Subcutaneous abdominal adipose tissue (tissue), 5 donors: Measurements from ENCODE around the gene SLC8B1.

ENCODE experiments used
- H3K27ac ChIP-seq: one replicate; pipeline ENCODE4 v1.7.0; 2013; ENCODE audit warnings: low read depth, mild to moderate bottlenecking, inconsistent platforms, low read length, moderate library complexity
- H3K27me3 ChIP-seq, 5 donors: one replicate each; pipeline ENCODE4 v1.7.0; 2013; ENCODE audit warnings: low read length in 5 of 5, inconsistent platforms in 1 of 5; ENCODE audit not compliant: control insufficient read depth in 5 of 5, insufficient read depth in 4 of 5
- H3K36me3 ChIP-seq, 5 donors: one replicate each; pipeline ENCODE4 v1.7.0; 2013; ENCODE audit warnings: low read length in 5 of 5; ENCODE audit not compliant: control insufficient read depth in 5 of 5, insufficient read depth in 5 of 5
- H3K4me1 ChIP-seq, 5 donors: one replicate each; pipeline ENCODE4 v1.7.0; 2013; ENCODE audit warnings: low read length in 5 of 5, mild to moderate bottlenecking in 3 of 5, moderate library complexity in 1 of 5; ENCODE audit not compliant: control insufficient read depth in 5 of 5, insufficient read depth in 5 of 5
- H3K4me3 ChIP-seq, 5 donors: one replicate each; pipeline ENCODE4 v1.7.0; 2013; ENCODE audit warnings: low read length in 5 of 5, low read depth in 1 of 5
- H3K9ac ChIP-seq, 5 donors: one replicate each; pipeline ENCODE4 v1.7.0; 2013; ENCODE audit warnings: low read length in 5 of 5, mild to moderate bottlenecking in 4 of 5, moderate library complexity in 3 of 5
- H3K9me3 ChIP-seq, 5 donors: one replicate each; pipeline ENCODE4 v1.7.0; 2013; ENCODE audit warnings: low read length in 5 of 5; ENCODE audit not compliant: control insufficient read depth in 5 of 5
- donor health status: healthy.
- donor health status: healthy.
- donor health status: healthy.
- donor health status: healthy.
- donor health status: healthy.

The SLC8B1 gene

GRCh38 chr12:113370923-113371682 is 36.2 kb upstream of the SLC8B1 start:
- peaks cover 3 to 66% (median 44%) of the 10 kb centered on the region in 5 donors for H3K36me3 ChIP-seq
- H3K4me1 ChIP-seq = peaks cover 0 to 16% (median 0%) of the 10 kb centered on the region in 5 donors
- H3K9ac ChIP-seq = no peak overlapping the region
- H3K27me3 ChIP-seq = no peaks in the 10 kb centered on the region
- H3K27ac ChIP-seq = no peak overlapping the region
- H3K4me3 ChIP-seq = no peak overlapping the region
- H3K9me3 ChIP-seq = no peaks in the 10 kb centered on the region

GRCh38 chr12:113369391-113369985 is 34.6 kb upstream of the SLC8B1 start:
- H3K9ac ChIP-seq = no peak overlapping the region
- H3K27ac ChIP-seq = no peak overlapping the region
- no peaks in the 10 kb centered on the region for H3K27me3 ChIP-seq
- H3K4me3 ChIP-seq = no peak overlapping the region
- no peaks in the 10 kb centered on the region for H3K9me3 ChIP-seq
- peaks cover 0 to 16% (median 0%) of the 10 kb centered on the region in 5 donors for H3K4me1 ChIP-seq
- H3K36me3 ChIP-seq = peaks cover 3 to 53% (median 34%) of the 10 kb centered on the region in 5 donors

- Histone ChIP-seq H3K36me3 (peaks cover 3 to 49% (median 27%) of the 10 kb centered on the region in 5 donors), H3K27ac (no peak overlapping the region), H3K4me3 (no peak overlapping the region), H3K27me3 (no peaks in the 10 kb centered on the region), H3K9ac (no peak overlapping the region), H3K9me3 (no peaks in the 10 kb centered on the region), H3K4me1 (peaks cover 0 to 16% (median 0%) of the 10 kb centered on the region in 5 donors)
These were observed 33.4 kb upstream of the SLC8B1 start for GRCh38 chr12:113368331-113368730.

- no peaks in the 10 kb centered on the region for H3K27me3 ChIP-seq
- no peak overlapping the region for H3K9ac ChIP-seq
- H3K9me3 ChIP-seq = no peaks in the 10 kb centered on the region
- no peak overlapping the region for H3K4me3 ChIP-seq
- H3K27ac ChIP-seq = no peak overlapping the region
- H3K4me1 ChIP-seq = peaks cover 0 to 22% (median 7%) of the 10 kb centered on the region in 5 donors
- H3K36me3 ChIP-seq = peaks cover 3 to 34% (median 14%) of the 10 kb centered on the region in 5 donors
These were observed 31.9 kb upstream of the SLC8B1 start for GRCh38 chr12:113366827-113367226.

GRCh38 chr12:113365639-113366395 is 30.9 kb upstream of the SLC8B1 start:
- peaks cover 0 to 25% (median 10%) of the 10 kb centered on the region in 5 donors for H3K4me1 ChIP-seq
- H3K27me3 ChIP-seq = no peaks in the 10 kb centered on the region
- no peak overlapping the region for H3K27ac ChIP-seq
- peaks cover 3 to 24% (median 8%) of the 10 kb centered on the region in 5 donors for H3K36me3 ChIP-seq
- H3K9ac ChIP-seq = no peak overlapping the region
- H3K9me3 ChIP-seq = no peaks in the 10 kb centered on the region
- no peak overlapping the region for H3K4me3 ChIP-seq

- Histone ChIP-seq H3K36me3 (peaks cover 2 to 18% (median 4%) of the 10 kb centered on the region in 5 donors), H3K9me3 (no peaks in the 10 kb centered on the region), H3K27me3 (no peaks in the 10 kb centered on the region), H3K27ac (no peak overlapping the region), H3K4me3 (no peak overlapping the region), H3K4me1 (peaks cover 0 to 31% (median 17%) of the 10 kb centered on the region in 5 donors), H3K9ac (no peak overlapping the region)
These were observed 29.8 kb upstream of the SLC8B1 start for GRCh38 chr12:113364698-113365097.

GRCh38 chr12:113361574-113362370 is 26.9 kb upstream of the SLC8B1 start:
- peak overlapping the region; percentile 24 for H3K27ac ChIP-seq
- H3K4me3 ChIP-seq = no peak overlapping the region
- no peaks in the 10 kb centered on the region for H3K27me3 ChIP-seq
- H3K4me1 ChIP-seq = peaks cover 5 to 37% (median 28%) of the 10 kb centered on the region in 5 donors
- H3K9ac ChIP-seq = no peak overlapping the region
- H3K9me3 ChIP-seq = no peaks in the 10 kb centered on the region
- H3K36me3 ChIP-seq = peaks cover 0 to 8% (median 0%) of the 10 kb centered on the region in 5 donors

GRCh38 chr12:113359939-113360748 is 25.2 kb upstream of the SLC8B1 start:
- peak overlapping the region; percentile 43 for H3K27ac ChIP-seq

More at GRCh38 chr12:113359939-113360748, 25.2 kb upstream of the SLC8B1 start:
- H3K4me1 ChIP-seq = peaks cover 5 to 33% (median 26%) of the 10 kb centered on the region in 5 donors
- no peaks in the 10 kb centered on the region for H3K9me3 ChIP-seq
- peak overlapping the region; percentile 80 to 95 (median 86) for H3K4me3 ChIP-seq
- no peaks in the 10 kb centered on the region for H3K27me3 ChIP-seq
- H3K36me3 ChIP-seq = peaks cover 0 to 8% (median 0%) of the 10 kb centered on the region in 5 donors
- H3K9ac ChIP-seq = peak overlapping the region in 2 of 5 donors; percentile 62 to 85
